ENCODE data around the gene TNFRSF19. TPM values are rescaled to one million over a fixed set of nuclear protein-coding genes. Genes with fewer than 3 reads are reported as not detected.

Gene TNFRSF19
- total and polyA plus RNA-seq, 10 of the 15 experiments (the other 5 are each of a cell fraction or from before 2014, with no cell fraction given): 16.4 to 46.2 (median 35.4) TPM

DNA sequence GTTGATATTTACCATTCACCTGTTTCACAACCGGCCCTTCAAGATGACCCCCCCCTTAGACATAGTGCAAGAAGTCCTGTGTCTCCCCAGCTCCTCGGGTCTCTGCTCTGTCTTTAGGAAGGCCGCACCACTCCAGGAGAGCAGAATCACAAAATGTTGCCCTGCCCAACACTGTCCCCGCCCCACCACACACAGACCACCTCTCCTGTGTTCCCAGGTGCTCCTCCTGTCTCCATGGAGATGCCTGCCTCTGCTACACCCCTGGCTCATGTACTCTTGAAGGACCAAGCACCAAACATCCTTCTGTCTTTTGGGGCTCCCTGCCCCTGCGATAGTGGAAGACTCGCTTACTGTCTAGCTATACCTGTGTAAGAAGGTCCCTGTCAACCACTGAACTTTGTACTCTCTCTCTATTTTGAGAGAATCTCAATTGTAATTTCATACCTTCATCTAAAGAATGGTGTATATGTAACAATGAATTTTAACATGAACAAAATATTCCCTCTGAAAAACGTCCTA lies 9.6 kb upstream of the TNFRSF19 start (continued):
- TF ChIP-seq, protein P1, sequence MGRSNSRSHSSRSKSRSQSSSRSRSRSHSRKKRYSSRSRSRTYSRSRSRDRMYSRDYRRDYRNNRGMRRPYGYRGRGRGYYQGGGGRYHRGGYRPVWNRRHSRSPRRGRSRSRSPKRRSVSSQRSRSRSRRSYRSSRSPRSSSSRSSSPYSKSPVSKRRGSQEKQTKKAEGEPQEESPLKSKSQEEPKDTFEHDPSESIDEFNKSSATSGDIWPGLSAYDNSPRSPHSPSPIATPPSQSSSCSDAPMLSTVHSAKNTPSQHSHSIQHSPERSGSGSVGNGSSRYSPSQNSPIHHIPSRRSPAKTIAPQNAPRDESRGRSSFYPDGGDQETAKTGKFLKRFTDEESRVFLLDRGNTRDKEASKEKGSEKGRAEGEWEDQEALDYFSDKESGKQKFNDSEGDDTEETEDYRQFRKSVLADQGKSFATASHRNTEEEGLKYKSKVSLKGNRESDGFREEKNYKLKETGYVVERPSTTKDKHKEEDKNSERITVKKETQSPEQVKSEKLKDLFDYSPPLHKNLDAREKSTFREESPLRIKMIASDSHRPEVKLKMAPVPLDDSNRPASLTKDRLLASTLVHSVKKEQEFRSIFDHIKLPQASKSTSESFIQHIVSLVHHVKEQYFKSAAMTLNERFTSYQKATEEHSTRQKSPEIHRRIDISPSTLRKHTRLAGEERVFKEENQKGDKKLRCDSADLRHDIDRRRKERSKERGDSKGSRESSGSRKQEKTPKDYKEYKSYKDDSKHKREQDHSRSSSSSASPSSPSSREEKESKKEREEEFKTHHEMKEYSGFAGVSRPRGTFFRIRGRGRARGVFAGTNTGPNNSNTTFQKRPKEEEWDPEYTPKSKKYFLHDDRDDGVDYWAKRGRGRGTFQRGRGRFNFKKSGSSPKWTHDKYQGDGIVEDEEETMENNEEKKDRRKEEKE (IDR thresholded peaks at IDR 0.05): no peak
- TF ChIP-seq POLR2A (IDR thresholded peaks at IDR 0.05; ENCODE audit: low read depth, low read length) (peak; percentile 74), KAT2A (conservative IDR thresholded peaks at IDR 0.05; ENCODE audit: control insufficient read depth, low read depth, low read length) (no peak), MTA2 (IDR thresholded peaks at IDR 0.05; ENCODE audit: low read depth) (no peak), MAX (IDR thresholded peaks at IDR 0.05; ENCODE audit: low read depth, low read length) (no peak), NFXL1 (IDR thresholded peaks at IDR 0.05; ENCODE audit: borderline replicate concordance) (no peak), YY1 (IDR thresholded peaks at IDR 0.05; ENCODE audit: low read depth, low read length) (no peak), NKRF (conservative IDR thresholded peaks at IDR 0.05) (no peak), DPF2 (IDR thresholded peaks at IDR 0.05) (no peak), RBBP5 (conservative IDR thresholded peaks at IDR 0.05) (no peak), CHD2 (IDR thresholded peaks at IDR 0.05; ENCODE audit: borderline replicate concordance, low read depth, low read length) (no peak), CBX3 (IDR thresholded peaks at IDR 0.05; ENCODE audit: borderline replicate concordance, low read depth) (no peak), PAX8 (IDR thresholded peaks at IDR 0.05) (no peak), USF2 (IDR thresholded peaks at IDR 0.05; ENCODE audit: borderline replicate concordance, low read depth, low read length) (no peak), SUPT20H (IDR thresholded peaks at IDR 0.05; ENCODE audit: borderline replicate concordance, control insufficient read depth, low read depth, low read length) (no peak), NFIC (IDR thresholded peaks at IDR 0.05; ENCODE audit: low read depth, low read length) (no peak; the same call in 1 of the 2 replicates)
- TF ChIP-seq, protein P2, sequence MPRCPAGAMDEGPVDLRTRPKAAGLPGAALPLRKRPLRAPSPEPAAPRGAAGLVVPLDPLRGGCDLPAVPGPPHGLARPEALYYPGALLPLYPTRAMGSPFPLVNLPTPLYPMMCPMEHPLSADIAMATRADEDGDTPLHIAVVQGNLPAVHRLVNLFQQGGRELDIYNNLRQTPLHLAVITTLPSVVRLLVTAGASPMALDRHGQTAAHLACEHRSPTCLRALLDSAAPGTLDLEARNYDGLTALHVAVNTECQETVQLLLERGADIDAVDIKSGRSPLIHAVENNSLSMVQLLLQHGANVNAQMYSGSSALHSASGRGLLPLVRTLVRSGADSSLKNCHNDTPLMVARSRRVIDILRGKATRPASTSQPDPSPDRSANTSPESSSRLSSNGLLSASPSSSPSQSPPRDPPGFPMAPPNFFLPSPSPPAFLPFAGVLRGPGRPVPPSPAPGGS (IDR thresholded peaks at IDR 0.05; ENCODE audit: borderline replicate concordance, insufficient read depth, low read depth, low read length, poor library complexity, severe bottlenecking): peak; percentile 27
- TF ChIP-seq, protein P3, sequence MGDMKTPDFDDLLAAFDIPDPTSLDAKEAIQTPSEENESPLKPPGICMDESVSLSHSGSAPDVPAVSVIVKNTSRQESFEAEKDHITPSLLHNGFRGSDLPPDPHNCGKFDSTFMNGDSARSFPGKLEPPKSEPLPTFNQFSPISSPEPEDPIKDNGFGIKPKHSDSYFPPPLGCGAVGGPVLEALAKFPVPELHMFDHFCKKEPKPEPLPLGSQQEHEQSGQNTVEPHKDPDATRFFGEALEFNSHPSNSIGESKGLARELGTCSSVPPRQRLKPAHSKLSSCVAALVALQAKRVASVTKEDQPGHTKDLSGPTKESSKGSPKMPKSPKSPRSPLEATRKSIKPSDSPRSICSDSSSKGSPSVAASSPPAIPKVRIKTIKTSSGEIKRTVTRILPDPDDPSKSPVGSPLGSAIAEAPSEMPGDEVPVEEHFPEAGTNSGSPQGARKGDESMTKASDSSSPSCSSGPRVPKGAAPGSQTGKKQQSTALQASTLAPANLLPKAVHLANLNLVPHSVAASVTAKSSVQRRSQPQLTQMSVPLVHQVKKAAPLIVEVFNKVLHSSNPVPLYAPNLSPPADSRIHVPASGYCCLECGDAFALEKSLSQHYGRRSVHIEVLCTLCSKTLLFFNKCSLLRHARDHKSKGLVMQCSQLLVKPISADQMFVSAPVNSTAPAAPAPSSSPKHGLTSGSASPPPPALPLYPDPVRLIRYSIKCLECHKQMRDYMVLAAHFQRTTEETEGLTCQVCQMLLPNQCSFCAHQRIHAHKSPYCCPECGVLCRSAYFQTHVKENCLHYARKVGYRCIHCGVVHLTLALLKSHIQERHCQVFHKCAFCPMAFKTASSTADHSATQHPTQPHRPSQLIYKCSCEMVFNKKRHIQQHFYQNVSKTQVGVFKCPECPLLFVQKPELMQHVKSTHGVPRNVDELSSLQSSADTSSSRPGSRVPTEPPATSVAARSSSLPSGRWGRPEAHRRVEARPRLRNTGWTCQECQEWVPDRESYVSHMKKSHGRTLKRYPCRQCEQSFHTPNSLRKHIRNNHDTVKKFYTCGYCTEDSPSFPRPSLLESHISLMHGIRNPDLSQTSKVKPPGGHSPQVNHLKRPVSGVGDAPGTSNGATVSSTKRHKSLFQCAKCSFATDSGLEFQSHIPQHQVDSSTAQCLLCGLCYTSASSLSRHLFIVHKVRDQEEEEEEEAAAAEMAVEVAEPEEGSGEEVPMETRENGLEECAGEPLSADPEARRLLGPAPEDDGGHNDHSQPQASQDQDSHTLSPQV (IDR thresholded peaks at IDR 0.05): no peak

Data from GM12878 (cell line).